ENCODE results near the gene NKTR. TPM values are rescaled to one million over a fixed set of nuclear protein-coding genes. Genes with fewer than 3 reads are reported as not detected.

Gene NKTR
- total and polyA plus RNA-seq, 9 of the 15 experiments (the other 6 are each of a cell fraction or from before 2014, with no cell fraction given): 19.7 to 123 (median 92.6) TPM

DNA sequence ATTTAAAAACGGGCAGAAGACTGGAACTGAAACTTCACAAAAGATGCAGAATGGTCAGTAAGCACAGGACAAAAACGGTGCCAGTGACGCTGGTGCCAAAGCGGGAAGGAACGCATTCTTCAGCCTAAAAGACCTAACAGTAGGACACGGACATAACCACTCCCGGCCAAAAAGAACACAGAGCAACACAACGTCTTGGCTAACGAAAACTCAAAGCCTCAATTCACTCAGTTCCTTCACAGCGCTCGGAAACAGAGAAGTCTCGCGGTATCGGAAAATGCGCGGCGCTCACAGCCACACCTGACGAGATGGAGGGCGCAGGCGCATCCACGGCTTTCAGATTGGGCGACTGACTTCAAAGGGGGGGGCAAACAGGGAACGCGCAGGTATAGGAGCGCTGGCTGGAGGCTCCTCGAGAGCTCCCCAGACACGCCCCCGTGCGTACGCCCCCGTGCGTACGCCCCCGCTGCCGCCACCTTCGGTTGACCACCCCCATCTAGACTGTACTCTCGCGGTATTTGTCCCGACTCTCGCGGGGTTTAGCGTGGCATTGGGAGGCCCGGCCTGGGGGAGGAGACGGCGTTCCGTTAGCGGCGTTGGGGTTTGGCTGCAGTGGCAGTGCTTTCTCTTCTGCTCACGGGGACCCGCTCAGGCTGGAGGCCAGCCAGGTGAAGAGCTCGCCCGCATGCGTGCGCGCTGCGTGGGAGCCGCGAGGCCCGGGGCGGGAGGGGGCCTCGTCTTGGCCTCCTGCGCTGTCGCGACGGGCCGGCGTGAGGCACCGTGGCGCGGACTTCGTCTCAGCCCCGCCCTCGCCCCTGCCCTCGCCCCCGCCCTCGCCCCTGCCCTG is at the start of gene NKTR (continued):
- TF ChIP-seq STAT5B (CRISPR knock-in tag; IDR thresholded peaks at IDR 0.05) (no peak), BHLHE40 (IDR thresholded peaks at IDR 0.05; ENCODE audit: low read length) (peak; percentile 55), EGR1 (conservative IDR thresholded peaks at IDR 0.05) (peak; percentile 100), SRSF7 (optimal IDR thresholded peaks at IDR 0.05; ENCODE audit: low read depth, low read length) (no peak), ZNF707 (CRISPR knock-in tag; conservative IDR thresholded peaks at IDR 0.05) (no peak), TAL1 (IDR thresholded peaks at IDR 0.05) (no peak), CHCHD3 (CRISPR knock-in tag; IDR thresholded peaks at IDR 0.05) (no peak), CAMTA2 (CRISPR knock-in tag; conservative IDR thresholded peaks at IDR 0.05) (no peak; the same call in 1 of the 2 replicates), TEAD1 (CRISPR knock-in tag; IDR thresholded peaks at IDR 0.05) (peak; percentile 57 to 94; a peak in 3 of 4 replicates), PHF21A (IDR thresholded peaks at IDR 0.05; ENCODE audit: borderline replicate concordance, low read depth) (no peak), CREB1 (IDR thresholded peaks at IDR 0.05) (peak; percentile 40; the same call in 1 of the 2 replicates), CREB1 (CRISPR knock-in tag; IDR thresholded peaks at IDR 0.05) (peak; percentile 73; the same call in 1 of the 2 replicates), FOS (IDR thresholded peaks at IDR 0.05; ENCODE audit: extremely low read depth, insufficient read length) (no peak), GABPB2 (CRISPR knock-in tag; conservative IDR thresholded peaks at IDR 0.05) (no peak), POLR2AphosphoS2 (IDR thresholded peaks at IDR 0.05; ENCODE audit: low read length) (peak; percentile 59; the same call in 1 of the 2 replicates), DACH1 (IDR thresholded peaks at IDR 0.05; ENCODE audit: partially characterized antibody) (no peak), SMAD1 (IDR thresholded peaks at IDR 0.05; ENCODE audit: low read depth, low read length, partially characterized antibody) (no peak), SAP30 (IDR thresholded peaks at IDR 0.05; ENCODE audit: borderline replicate concordance, insufficient read depth, low read depth, low read length, poor library complexity, severe bottlenecking) (peak; percentile 72), EP400 (IDR thresholded peaks at IDR 0.05) (peak; percentile 92), HMGXB4 (CRISPR knock-in tag; IDR thresholded peaks at IDR 0.05) (no peak; the same call in 1 of the 2 replicates), ATF2 (CRISPR knock-in tag; IDR thresholded peaks at IDR 0.05) (no peak)
- TF ChIP-seq, protein P1, sequence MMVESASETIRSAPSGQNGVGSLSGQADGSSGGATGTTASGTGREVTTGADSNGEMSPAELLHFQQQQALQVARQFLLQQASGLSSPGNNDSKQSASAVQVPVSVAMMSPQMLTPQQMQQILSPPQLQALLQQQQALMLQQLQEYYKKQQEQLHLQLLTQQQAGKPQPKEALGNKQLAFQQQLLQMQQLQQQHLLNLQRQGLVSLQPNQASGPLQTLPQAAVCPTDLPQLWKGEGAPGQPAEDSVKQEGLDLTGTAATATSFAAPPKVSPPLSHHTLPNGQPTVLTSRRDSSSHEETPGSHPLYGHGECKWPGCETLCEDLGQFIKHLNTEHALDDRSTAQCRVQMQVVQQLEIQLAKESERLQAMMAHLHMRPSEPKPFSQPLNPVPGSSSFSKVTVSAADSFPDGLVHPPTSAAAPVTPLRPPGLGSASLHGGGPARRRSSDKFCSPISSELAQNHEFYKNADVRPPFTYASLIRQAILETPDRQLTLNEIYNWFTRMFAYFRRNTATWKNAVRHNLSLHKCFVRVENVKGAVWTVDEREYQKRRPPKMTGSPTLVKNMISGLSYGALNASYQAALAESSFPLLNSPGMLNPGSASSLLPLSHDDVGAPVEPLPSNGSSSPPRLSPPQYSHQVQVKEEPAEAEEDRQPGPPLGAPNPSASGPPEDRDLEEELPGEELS (CRISPR knock-in tag; IDR thresholded peaks at IDR 0.05; ENCODE audit: borderline replicate concordance): no peak

All from K562 (cell line).